Measurements from ENCODE around the gene WDR93. TPM values are rescaled to one million over a fixed set of nuclear protein-coding genes. Genes with fewer than 3 reads are reported as not detected.

Gene WDR93
- total RNA-seq, 1 donor from 2014 or later = not detected

GRCh38 chr15:89674526-89674925 is 16.1 kb upstream of the WDR93 start:
- no peak overlapping the region for H3K27ac Mint-ChIP-seq (ENCODE audit: unreplicated experiment)
- H3K36me3 Mint-ChIP-seq (ENCODE audit: unreplicated experiment) = no peaks in the 10 kb centered on the region
- H3K4me3 Mint-ChIP-seq (ENCODE audit: unreplicated experiment) = no peak overlapping the region
- H3K9me3 Mint-ChIP-seq (ENCODE audit: unreplicated experiment) = peaks cover 3% of the 10 kb centered on the region
- TF ChIP-seq, protein P1, sequence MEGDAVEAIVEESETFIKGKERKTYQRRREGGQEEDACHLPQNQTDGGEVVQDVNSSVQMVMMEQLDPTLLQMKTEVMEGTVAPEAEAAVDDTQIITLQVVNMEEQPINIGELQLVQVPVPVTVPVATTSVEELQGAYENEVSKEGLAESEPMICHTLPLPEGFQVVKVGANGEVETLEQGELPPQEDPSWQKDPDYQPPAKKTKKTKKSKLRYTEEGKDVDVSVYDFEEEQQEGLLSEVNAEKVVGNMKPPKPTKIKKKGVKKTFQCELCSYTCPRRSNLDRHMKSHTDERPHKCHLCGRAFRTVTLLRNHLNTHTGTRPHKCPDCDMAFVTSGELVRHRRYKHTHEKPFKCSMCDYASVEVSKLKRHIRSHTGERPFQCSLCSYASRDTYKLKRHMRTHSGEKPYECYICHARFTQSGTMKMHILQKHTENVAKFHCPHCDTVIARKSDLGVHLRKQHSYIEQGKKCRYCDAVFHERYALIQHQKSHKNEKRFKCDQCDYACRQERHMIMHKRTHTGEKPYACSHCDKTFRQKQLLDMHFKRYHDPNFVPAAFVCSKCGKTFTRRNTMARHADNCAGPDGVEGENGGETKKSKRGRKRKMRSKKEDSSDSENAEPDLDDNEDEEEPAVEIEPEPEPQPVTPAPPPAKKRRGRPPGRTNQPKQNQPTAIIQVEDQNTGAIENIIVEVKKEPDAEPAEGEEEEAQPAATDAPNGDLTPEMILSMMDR (IDR thresholded peaks at IDR 0.05; ENCODE audit: partially characterized antibody, unreplicated experiment) = no peak
- DNase-seq = no peak
- peaks cover 4% of the 10 kb centered on the region for H3K4me1 Mint-ChIP-seq (ENCODE audit: low read depth, unreplicated experiment)
- H3K27me3 Mint-ChIP-seq (ENCODE audit: unreplicated experiment) = peaks cover 6% of the 10 kb centered on the region

DNA sequence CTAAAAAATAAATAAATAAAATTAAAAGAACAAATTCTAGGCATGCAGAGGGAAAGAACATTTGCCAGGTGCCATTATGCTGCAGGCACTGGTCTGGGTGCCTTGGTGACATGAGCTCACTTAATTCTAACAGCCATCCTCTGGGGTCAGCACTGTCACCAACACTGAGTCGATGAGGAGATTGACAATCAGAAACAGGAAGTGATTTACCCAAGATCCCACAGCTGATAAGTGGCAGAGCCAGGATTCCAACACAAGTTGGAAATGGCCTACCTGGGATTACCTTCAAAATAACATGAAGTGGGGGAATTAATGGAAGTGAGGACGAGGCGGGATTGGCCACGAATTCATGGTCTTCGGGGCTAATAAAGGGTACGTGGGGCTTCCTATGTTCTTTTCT is 15.0 kb upstream of the WDR93 start:
- Mint-ChIP-seq H3K27ac (ENCODE audit: unreplicated experiment) (no peak overlapping the region), H3K9me3 (ENCODE audit: unreplicated experiment) (peaks cover 3% of the 10 kb centered on the region), H3K27me3 (ENCODE audit: unreplicated experiment) (peaks cover 6% of the 10 kb centered on the region), H3K4me1 (ENCODE audit: low read depth, unreplicated experiment) (peaks cover 4% of the 10 kb centered on the region), H3K36me3 (ENCODE audit: unreplicated experiment) (no peaks in the 10 kb centered on the region), H3K4me3 (ENCODE audit: unreplicated experiment) (no peak overlapping the region)
- DNase-seq = no peak
- TF ChIP-seq, protein P1 (IDR thresholded peaks at IDR 0.05; ENCODE audit: partially characterized antibody, unreplicated experiment) = no peak

DNA sequence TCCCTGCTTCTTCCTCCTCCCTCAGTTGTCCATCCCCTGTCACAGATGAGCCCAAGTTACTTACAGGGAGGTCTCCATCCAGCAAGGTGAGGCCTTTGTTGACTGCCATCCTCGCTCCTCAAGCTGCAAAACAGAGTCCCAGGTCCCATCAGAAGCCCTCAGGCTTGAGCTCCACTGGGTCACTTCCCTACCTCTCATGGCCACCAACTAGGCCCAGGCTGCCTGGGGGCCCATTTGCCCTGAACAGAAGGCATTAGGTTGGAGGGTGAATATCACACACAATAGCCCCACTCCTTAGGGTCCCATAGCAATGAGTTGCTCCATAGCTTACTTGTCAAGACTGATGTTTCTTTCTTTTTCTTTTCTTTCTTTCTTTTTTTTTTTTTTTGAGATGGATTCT is 13.2 kb upstream of the WDR93 start:
- H3K27me3 Mint-ChIP-seq (ENCODE audit: unreplicated experiment) = peaks cover 6% of the 10 kb centered on the region
- H3K4me1 Mint-ChIP-seq (ENCODE audit: low read depth, unreplicated experiment) = peaks cover 4% of the 10 kb centered on the region
- TF ChIP-seq, protein P1 (IDR thresholded peaks at IDR 0.05; ENCODE audit: partially characterized antibody, unreplicated experiment) = no peak

GRCh38 chr15:89679212-89679611 is 11.4 kb upstream of the WDR93 start, which contains the start of gene PLIN1:
PLIN1 (minus strand) TSS chr15:89679367; CDS start chr15:89677489, 1,878 bp downstream.
- no peaks in the 10 kb centered on the region for H3K9me3 Mint-ChIP-seq (ENCODE audit: unreplicated experiment)
- H3K27me3 Mint-ChIP-seq (ENCODE audit: unreplicated experiment) = peaks cover 2% of the 10 kb centered on the region
- DNase-seq = no peak
- H3K4me3 Mint-ChIP-seq (ENCODE audit: unreplicated experiment) = no peak within 1 kb of the TSS
- no peak within 1 kb of the TSS for H3K27ac Mint-ChIP-seq (ENCODE audit: unreplicated experiment)
- no peaks in the 10 kb centered on the region for H3K36me3 Mint-ChIP-seq (ENCODE audit: unreplicated experiment)
- TF ChIP-seq, protein P1 (IDR thresholded peaks at IDR 0.05; ENCODE audit: partially characterized antibody, unreplicated experiment) = no peak
- H3K4me1 Mint-ChIP-seq (ENCODE audit: low read depth, unreplicated experiment) = no peaks in the 10 kb centered on the region

More for the DNA sequence above, 13.2 kb upstream of the WDR93 start:
- Mint-ChIP-seq H3K9me3 (ENCODE audit: unreplicated experiment) (peaks cover 3% of the 10 kb centered on the region), H3K36me3 (ENCODE audit: unreplicated experiment) (no peaks in the 10 kb centered on the region), H3K4me3 (ENCODE audit: unreplicated experiment) (no peak overlapping the region), H3K27ac (ENCODE audit: unreplicated experiment) (no peak overlapping the region)
- no peak for DNase-seq

GRCh38 chr15:89680282-89680873 is 10.2 kb upstream of the WDR93 start:
- no peak for DNase-seq
- Mint-ChIP-seq H3K27ac (ENCODE audit: unreplicated experiment) (no peak overlapping the region), H3K36me3 (ENCODE audit: unreplicated experiment) (no peaks in the 10 kb centered on the region), H3K27me3 (ENCODE audit: unreplicated experiment) (no peaks in the 10 kb centered on the region), H3K4me3 (ENCODE audit: unreplicated experiment) (no peak overlapping the region), H3K9me3 (ENCODE audit: unreplicated experiment) (no peaks in the 10 kb centered on the region), H3K4me1 (ENCODE audit: low read depth, unreplicated experiment) (no peaks in the 10 kb centered on the region)
- TF ChIP-seq, protein P1 (IDR thresholded peaks at IDR 0.05; ENCODE audit: partially characterized antibody, unreplicated experiment) = no peak

Measured in glutamatergic neuron (in vitro differentiated cells).